GM23338 (cell line): Measurements from ENCODE around the gene CLC. TPM values are rescaled to one million over a fixed set of nuclear protein-coding genes. Genes with fewer than 3 reads are reported as not detected.

Experiments
- ATAC-seq: fragments of 200-7000 bp; cut with Tn5 transposase; 3 replicates; pipeline ENCODE4 v1.9.1; 2020
- DNase-seq: peaks from one replicate; pipeline ENCODE4 v3.0.0-alpha.2; 2015; ENCODE audit warnings: low spot score
- H2AFZ ChIP-seq: fragments of 200-600 bp; sonication (generic); 2 replicates; pipeline ENCODE4 v1.8.0; 2016; ENCODE audit warnings: antibody characterized with exemption, mild to moderate bottlenecking, moderate library complexity
- H3F3A ChIP-seq: fragments of 200-600 bp; sonication (generic); replicated peaks from 2 replicates; pipeline ENCODE4 v1.8.0; 2017; ENCODE audit warnings: antibody characterized with exemption, mixed run types, low read depth
- H3K27ac ChIP-seq: fragments of 200-600 bp; sonication (generic); 2 replicates; pipeline ENCODE4 v1.6.1; 2016; ENCODE audit warnings: low read depth
- H3K27me3 ChIP-seq: fragments of 200-600 bp; sonication (generic); 2 replicates; pipeline ENCODE4 v1.8.0; 2016; ENCODE audit warnings: mild to moderate bottlenecking, mixed run types, moderate library complexity; ENCODE audit not compliant: insufficient read depth
- H3K36me3 ChIP-seq: fragments of 200-600 bp; sonication (generic); 2 replicates; pipeline ENCODE4 v1.8.0; 2016; ENCODE audit warnings: mild to moderate bottlenecking; ENCODE audit not compliant: insufficient read depth
- H3K4me1 ChIP-seq: fragments of 200-600 bp; sonication (generic); 2 replicates; pipeline ENCODE4 v1.8.0; 2016; ENCODE audit warnings: mild to moderate bottlenecking, moderate library complexity; ENCODE audit not compliant: insufficient read depth
- H3K4me2 ChIP-seq: fragments of 200-600 bp; sonication (generic); 2 replicates; pipeline ENCODE4 v1.7.1; 2017; ENCODE audit warnings: mixed run types
- H3K4me3 ChIP-seq: fragments of 200-600 bp; sonication (generic); 2 replicates; pipeline ENCODE4 v1.6.1; 2016; ENCODE audit warnings: mixed run types
- H3K79me2 ChIP-seq: fragments of 200-600 bp; sonication (generic); replicated peaks from 2 replicates; pipeline ENCODE4 v1.8.0; 2017; ENCODE audit warnings: mild to moderate bottlenecking; ENCODE audit not compliant: insufficient read depth
- H3K9me2 ChIP-seq: fragments of 200-600 bp; sonication (generic); 2 replicates; pipeline ENCODE4 v1.8.0; 2017; ENCODE audit not compliant: insufficient read depth
- H4K20me1 ChIP-seq: fragments of 200-600 bp; sonication (generic); replicated peaks from 2 replicates; pipeline ENCODE4 v1.8.0; 2017; ENCODE audit warnings: mild to moderate bottlenecking; ENCODE audit not compliant: insufficient read depth
- H3K27ac Mint-ChIP-seq: 2 replicates; pipeline ENCODE4 v1.8.0; 2020; ENCODE audit warnings: inconsistent platforms, mild to moderate bottlenecking, moderate library complexity, mixed read lengths
- H3K27me3 Mint-ChIP-seq: 3 replicates; pipeline ENCODE4 v1.8.0; 2022; ENCODE audit warnings: low read depth, mild to moderate bottlenecking, moderate library complexity, mixed read lengths, inconsistent platforms; ENCODE audit not compliant: insufficient read depth, poor library complexity
- H3K36me3 Mint-ChIP-seq: 3 replicates; pipeline ENCODE4 v1.8.0; 2021; ENCODE audit warnings: low read depth, mild to moderate bottlenecking, inconsistent platforms, moderate library complexity, mixed read lengths
- H3K4me1 Mint-ChIP-seq: 3 replicates; pipeline ENCODE4 v1.8.0; 2020; ENCODE audit warnings: mild to moderate bottlenecking, inconsistent platforms, mixed read lengths
- H3K4me3 Mint-ChIP-seq: 3 replicates; pipeline ENCODE4 v1.8.0; 2021; ENCODE audit warnings: moderate library complexity, mild to moderate bottlenecking, inconsistent platforms, mixed read lengths
- H3K9me3 Mint-ChIP-seq: 3 replicates; pipeline ENCODE4 v1.8.0; 2020; ENCODE audit warnings: moderate library complexity, mild to moderate bottlenecking, inconsistent platforms, mixed read lengths
- CREB1 ChIP-seq: fragments of 250-450 bp; sonication (Bioruptor Pico); IDR thresholded peaks from 2 replicates; pipeline ENCODE4 v1.5.0; 2020; ENCODE audit warnings: low read depth, mild to moderate bottlenecking, moderate library complexity
- EZH2 ChIP-seq: fragments of 200-600 bp; sonication (generic); IDR thresholded peaks from one replicate; pipeline ENCODE4 v1.8.0; 2017; ENCODE audit warnings: antibody characterized with exemption, mild to moderate bottlenecking, low read depth; ENCODE audit not compliant: unreplicated experiment
- EZH2phosphoT487 ChIP-seq: fragments of 200-600 bp; sonication (generic); IDR thresholded peaks from one replicate; pipeline ENCODE4 v1.8.1; 2018; ENCODE audit warnings: antibody characterized with exemption; ENCODE audit not compliant: unreplicated experiment
- JUNB ChIP-seq: IDR thresholded peaks from one replicate; pipeline ENCODE4 v1.6.1; 2016; ENCODE audit warnings: antibody characterized with exemption; ENCODE audit not compliant: unreplicated experiment
- NANOG ChIP-seq: IDR thresholded peaks from 2 replicates; pipeline ENCODE4 v1.6.1; 2016; ENCODE audit warnings: antibody characterized with exemption, borderline replicate concordance
- polyA plus RNA-seq: library from polyadenylated mRNA; unstranded; fragments of >200 nt; fragmentation: Nextera tagmentation; extraction: Ambion mirVana; gene quantifications from 2 replicates; pipeline ENCODE4 v1.2.1, GENCODE V29; 2016
- total RNA-seq: library from RNA; depleted of rRNA; stranded (reverse); fragments of >200 nt; shearing (Covaris generic); gene quantifications from 2 replicates; pipeline ENCODE4 v1.2.3, GENCODE V29; 2014
- TF ChIP-seq, protein P1 (sequence below), 2 experiments: fragments of 200-600 bp in 1 of 2; sonication (generic) in 1 of 2; conservative IDR thresholded peaks; 2 replicates each; pipeline versions ENCODE4 v1.5.1 to v1.6.1; 2016 to 2017; ENCODE audit warnings: antibody characterized with exemption in 2 of 2, low read depth in 2 of 2, mild to moderate bottlenecking in 2 of 2, moderate library complexity in 1 of 2
- TF ChIP-seq, protein P2 (sequence below): IDR thresholded peaks from 2 replicates; pipeline ENCODE4 v1.6.1; 2016; ENCODE audit warnings: antibody characterized with exemption

The CLC gene
- total and polyA plus RNA-seq, 2 experiments from 2014 or later = not detected

DNA sequence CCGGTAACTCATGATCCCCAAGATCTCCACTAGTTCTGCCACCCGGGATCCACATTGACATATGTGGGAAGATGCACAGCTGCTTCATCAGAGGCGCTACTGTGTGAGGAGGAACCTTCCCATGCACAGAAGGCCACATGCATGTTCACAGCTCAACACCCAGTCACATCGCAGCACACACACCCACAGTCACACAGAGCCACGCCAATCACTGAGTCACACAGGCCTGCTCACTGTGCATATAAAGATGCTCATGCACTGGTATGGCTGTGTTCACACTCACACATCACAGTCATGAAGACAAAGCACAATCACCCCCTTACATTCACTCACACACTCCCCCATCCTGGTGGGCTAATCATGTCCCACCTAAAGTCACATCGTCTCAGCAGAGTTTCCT lies 9.8 kb downstream of the CLC start (continued):
- TF ChIP-seq, protein P1, sequence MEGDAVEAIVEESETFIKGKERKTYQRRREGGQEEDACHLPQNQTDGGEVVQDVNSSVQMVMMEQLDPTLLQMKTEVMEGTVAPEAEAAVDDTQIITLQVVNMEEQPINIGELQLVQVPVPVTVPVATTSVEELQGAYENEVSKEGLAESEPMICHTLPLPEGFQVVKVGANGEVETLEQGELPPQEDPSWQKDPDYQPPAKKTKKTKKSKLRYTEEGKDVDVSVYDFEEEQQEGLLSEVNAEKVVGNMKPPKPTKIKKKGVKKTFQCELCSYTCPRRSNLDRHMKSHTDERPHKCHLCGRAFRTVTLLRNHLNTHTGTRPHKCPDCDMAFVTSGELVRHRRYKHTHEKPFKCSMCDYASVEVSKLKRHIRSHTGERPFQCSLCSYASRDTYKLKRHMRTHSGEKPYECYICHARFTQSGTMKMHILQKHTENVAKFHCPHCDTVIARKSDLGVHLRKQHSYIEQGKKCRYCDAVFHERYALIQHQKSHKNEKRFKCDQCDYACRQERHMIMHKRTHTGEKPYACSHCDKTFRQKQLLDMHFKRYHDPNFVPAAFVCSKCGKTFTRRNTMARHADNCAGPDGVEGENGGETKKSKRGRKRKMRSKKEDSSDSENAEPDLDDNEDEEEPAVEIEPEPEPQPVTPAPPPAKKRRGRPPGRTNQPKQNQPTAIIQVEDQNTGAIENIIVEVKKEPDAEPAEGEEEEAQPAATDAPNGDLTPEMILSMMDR (conservative IDR thresholded peaks at IDR 0.05; ENCODE audit: low read depth in 2 of 2) = no peak
- no peak for TF ChIP-seq CREB1
- no peak for TF ChIP-seq EZH2phosphoT487
- TF ChIP-seq JUNB = no peak
- TF ChIP-seq, protein P2, sequence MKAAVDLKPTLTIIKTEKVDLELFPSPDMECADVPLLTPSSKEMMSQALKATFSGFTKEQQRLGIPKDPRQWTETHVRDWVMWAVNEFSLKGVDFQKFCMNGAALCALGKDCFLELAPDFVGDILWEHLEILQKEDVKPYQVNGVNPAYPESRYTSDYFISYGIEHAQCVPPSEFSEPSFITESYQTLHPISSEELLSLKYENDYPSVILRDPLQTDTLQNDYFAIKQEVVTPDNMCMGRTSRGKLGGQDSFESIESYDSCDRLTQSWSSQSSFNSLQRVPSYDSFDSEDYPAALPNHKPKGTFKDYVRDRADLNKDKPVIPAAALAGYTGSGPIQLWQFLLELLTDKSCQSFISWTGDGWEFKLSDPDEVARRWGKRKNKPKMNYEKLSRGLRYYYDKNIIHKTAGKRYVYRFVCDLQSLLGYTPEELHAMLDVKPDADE = no peak

DNA sequence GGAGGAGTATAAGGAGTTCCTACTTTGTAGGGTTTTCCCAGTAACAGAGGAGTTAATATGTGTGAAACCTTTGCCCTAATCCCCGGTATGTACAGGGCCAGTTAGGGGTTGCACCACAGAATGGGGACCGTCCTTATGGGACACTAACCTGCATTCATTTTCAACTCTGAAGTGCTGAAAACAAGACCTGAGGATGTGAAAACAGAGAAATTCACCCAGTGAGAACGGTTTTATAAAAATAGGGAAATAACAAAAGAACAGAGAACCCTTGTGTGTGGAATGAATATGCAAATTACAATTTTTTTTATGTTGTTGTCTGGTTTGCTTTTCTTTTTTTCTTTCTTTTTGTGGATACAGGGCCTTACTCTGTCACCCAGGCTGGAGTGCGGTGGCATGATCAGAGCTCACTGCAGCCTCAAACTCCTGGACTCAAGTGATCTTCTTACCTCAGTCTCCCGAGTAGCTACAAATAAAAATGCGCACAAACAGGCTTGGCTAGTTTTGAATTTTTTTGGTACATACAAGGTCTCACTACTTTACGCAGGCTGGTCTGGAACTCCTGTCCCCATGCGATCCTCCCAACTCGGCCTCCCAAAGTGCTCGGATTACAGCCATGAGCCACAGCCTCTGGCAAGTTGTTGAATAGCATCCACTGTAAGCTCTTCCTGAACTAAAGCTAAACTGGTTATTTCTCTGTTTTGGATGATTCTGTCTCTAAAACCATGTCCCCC lies 10.6 kb downstream of the CLC start:
- Mint-ChIP-seq H3K27ac (no peak overlapping the region), H3K9me3 (no peaks in the 10 kb centered on the region), H3K4me1 (no peaks in the 10 kb centered on the region), H3K27me3 (peaks cover 3% of the 10 kb centered on the region), H3K36me3 (no peaks in the 10 kb centered on the region), H3K4me3 (no peak overlapping the region)
- H3K4me3 ChIP-seq = no peak overlapping the region
- H3K79me2 ChIP-seq = no peaks in the 10 kb centered on the region
- no peaks in the 10 kb centered on the region for H3K36me3 ChIP-seq
- no peaks in the 10 kb centered on the region for H3F3A ChIP-seq
- H2AFZ ChIP-seq = no peak overlapping the region
- H3K4me1 ChIP-seq = no peaks in the 10 kb centered on the region
- H4K20me1 ChIP-seq = no peaks in the 10 kb centered on the region
- H3K27me3 ChIP-seq = no peaks in the 10 kb centered on the region
- no peaks in the 10 kb centered on the region for H3K9me2 ChIP-seq
- no peak for TF ChIP-seq EZH2phosphoT487
- DNase-seq (no peak), ATAC-seq (no peak)
- no peak overlapping the region for H3K27ac ChIP-seq
- no peak overlapping the region for H3K4me2 ChIP-seq

DNA sequence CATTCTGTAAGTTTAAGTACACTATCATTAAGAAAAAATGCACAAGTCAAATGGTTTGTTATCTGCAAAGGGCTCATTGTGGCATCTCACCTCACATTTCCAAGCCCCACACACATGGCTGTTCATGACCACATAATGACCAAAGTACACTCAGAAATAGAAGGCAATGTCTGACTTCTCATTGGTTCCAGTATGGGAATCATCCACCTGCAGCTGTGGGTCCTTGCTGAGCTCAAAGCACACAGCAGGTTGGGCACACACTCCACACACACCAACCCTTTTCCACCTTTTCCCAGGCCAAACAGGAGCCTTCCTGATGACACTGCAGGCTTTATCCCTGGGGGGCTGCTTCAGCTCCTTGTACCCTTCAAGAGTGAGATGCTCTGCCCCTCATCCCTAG lies 11.8 kb downstream of the CLC start:
- H3K27me3 Mint-ChIP-seq = peaks cover 3% of the 10 kb centered on the region
- H2AFZ ChIP-seq = no peak overlapping the region
- no peak overlapping the region for H3K27ac Mint-ChIP-seq
- TF ChIP-seq NANOG (no peak), EZH2 (no peak)
- TF ChIP-seq, protein P1 (conservative IDR thresholded peaks at IDR 0.05; ENCODE audit: low read depth in 2 of 2) = no peak
- TF ChIP-seq, protein P2 = no peak

More for the DNA sequence above, 11.8 kb downstream of the CLC start:
- Mint-ChIP-seq H3K36me3 (no peaks in the 10 kb centered on the region), H3K4me1 (no peaks in the 10 kb centered on the region), H3K9me3 (no peaks in the 10 kb centered on the region), H3K4me3 (no peak overlapping the region)
- no peaks in the 10 kb centered on the region for H3K4me1 ChIP-seq
- DNase-seq = no peak
- no peaks in the 10 kb centered on the region for H3F3A ChIP-seq
- ATAC-seq = no peak
- no peak overlapping the region for H3K27ac ChIP-seq
- H3K79me2 ChIP-seq = no peaks in the 10 kb centered on the region
- no peak overlapping the region for H3K4me2 ChIP-seq
- H3K36me3 ChIP-seq = no peaks in the 10 kb centered on the region
- H4K20me1 ChIP-seq = no peaks in the 10 kb centered on the region
- H3K4me3 ChIP-seq = no peak overlapping the region
- H3K9me2 ChIP-seq = no peaks in the 10 kb centered on the region
- H3K27me3 ChIP-seq = no peaks in the 10 kb centered on the region
